NOMO-1 (cell line): ENCODE data around the gene TCF7L1.

Experiments
- DNase-seq, 2 experiments: peaks; one replicate each; lab custom pipeline; 2025; ENCODE audit not compliant: unreplicated experiment in 2 of 2; lab: John Stamatoyannopoulos, UW

The TCF7L1 gene

DNA sequence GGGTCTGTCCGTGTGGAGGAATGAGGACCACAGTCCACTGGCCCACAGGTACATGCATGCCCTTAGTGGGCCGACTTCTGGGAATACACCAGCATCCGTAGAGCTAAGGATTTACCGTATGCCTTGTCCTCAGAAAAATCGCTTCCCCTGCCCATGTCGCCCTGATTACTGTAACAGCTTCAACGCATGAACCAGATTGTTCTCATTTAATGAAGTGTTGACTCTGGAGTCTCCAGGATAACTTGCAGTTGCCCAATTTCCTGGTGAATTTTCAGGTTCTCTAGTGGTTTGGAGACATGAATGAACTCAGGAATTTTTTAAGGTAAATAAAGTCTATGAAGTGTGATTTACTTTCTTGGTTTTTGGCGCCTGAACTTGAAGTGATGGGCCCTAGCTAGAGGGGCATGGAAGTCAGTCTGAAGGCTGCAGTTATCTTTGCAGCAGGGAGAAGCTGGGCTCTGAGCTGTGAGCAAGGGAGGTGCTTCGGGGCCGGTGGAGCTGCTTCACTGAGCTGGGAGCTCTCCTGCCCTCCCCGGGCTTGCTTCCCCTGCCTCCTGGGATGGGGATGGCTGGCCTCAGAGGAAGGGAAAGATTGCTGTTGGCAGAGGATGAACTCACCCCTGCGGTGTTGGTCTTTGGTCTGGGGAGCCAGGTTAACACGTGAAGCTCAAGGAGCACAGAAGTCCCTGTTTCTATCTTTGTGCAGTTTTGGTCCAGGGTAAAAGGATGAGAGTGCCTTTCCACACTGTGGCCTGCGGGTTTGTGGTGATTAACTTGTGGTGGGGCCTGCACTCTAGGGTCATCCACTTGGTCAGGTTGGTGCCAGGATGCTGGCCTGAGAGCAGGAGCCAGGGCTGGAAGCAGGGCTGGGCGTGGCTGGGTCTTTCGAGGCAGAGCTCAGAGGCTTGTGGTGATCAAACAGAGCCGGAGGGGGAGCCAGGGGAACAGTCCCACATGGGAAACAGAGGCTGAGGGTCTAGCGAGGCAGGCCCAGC is 28.1 kb downstream of the TCF7L1 start:
- DNase-seq: no peak

DNA sequence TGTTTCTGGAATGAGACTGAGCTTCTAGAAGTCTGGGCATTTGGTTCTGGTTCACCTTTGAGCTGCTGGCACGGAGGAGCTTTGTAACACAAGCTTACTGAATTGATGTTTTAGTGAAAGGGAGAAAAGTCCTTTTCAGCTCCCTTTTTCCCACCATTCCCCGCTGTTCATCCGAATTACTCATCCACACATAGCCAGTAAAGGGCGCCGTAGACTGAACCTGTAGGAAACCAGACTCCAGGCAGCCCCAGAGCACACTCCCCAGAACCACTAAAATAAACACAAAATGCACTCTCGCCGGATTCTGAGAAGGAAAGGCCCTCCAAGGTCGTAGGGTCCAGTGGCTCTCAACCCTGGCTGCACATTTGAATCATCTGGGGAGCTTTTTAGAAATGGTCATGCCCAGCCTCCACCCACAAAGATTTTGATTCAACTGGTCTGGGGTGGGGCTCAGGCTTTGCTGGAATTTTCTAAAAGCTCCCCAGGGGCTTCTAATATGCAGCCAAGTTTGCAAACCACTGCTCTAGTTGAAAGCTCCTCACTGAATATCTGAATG is 29.6 kb downstream of the TCF7L1 start:
- no peak for DNase-seq

DNA sequence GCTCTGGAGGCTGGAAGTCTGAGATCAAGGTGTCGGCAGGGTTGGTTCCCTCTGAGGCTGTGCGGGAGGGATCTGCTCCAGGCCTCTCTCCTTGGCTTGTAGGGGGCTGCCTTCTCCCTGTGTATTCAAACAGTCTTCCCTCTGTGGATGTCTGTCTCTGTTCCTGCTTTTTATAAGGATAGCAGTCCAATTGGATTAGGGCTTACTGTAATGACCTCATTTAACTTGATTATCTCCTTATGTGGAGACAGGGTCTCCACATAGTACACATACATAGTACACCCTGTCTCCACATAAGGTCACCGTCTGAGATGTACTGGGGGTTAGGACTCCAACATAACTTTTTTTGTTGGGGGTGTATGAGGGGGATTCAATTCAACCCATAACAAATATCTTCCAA is 30.5 kb downstream of the TCF7L1 start:
- DNase-seq: no peak

DNA sequence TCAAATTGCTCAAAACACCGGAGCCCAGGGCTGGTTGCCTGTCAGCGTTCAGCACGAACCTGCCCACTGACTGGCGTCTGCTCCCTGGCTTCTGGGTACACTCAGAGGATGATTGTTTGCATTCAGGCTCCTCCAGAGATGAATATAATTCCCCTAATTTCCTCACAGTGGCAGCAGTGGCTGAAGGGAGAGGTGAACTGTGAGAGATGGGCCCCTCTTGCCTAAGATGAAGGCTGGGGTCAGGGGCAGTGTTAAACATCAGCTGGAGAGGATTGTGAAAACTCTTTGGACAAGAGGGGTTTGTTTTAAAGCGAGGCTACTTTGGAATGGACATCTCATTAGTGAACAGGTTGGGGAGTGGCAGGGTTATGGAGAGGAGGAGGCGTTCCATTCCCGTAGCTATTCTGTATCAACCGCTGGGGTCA is 31.0 kb downstream of the TCF7L1 start:
- no peak for DNase-seq

DNA sequence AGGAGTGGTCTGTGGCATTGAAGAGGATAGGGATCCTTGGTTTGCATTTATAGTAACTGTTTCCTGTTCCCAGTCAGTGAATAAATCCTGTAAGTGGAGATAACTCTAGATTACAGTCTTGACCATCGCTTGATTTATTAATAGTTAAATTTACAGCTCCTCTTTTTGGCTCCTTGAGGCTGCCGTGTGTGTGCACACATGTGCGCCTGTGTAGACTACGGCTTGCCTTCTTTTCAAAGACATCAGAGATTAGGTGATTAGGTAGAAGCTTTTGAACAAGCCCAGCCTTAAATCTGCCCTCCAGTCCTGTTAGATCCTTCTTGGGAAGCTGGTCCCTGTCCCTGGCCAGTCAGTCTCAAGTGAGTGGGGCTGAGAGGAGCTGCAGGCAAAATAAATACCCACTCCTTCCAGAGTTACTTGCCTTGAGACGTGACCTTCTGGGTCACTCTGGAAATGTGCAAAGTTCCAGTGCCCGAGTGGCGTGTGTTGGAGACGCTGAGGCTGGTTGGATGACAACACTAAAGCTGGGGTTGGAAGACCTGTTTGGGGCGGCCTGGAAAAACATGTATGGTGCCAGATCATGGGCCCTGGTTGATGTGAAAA is 32.0 kb downstream of the TCF7L1 start:
- no peak for DNase-seq

DNA sequence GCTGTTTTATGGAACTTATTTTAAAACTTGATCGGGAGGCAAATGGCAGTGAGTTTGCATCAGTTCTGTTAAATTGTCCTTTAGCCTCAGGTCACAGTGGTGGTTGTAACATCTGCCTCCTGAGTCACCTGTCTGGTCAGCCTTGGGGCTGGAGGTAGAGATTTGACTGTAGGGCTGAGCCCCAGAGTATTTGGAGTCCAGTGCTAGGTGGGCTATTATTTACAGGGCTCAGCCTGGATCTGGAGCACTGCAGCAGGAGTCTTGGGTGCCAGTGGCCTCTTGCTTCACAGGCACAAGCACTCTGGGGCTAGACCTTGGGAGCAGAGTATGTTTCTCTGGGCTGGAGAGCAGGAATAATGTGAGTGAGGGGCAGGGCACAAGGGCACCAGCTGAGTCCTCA is 32.8 kb downstream of the TCF7L1 start:
- no peak for DNase-seq

DNA sequence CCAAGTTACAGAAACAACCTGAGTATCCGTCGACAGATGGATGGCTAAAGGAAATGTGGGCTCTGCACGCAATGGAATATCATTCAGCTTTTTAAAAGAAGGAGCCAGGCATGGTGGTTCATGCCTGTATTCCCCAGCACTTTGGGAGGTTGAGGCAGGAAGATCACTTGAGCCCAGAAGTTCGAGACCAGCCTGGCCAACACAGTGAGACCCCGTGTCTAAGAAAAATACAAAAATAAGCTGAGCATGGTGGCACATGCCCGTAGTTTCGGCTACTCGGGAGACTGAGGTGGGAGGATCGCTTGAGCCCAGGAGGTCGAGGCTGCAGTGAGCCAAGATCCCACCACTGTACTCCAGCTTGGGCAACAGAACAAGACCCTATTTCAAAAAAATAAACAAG is 34.3 kb downstream of the TCF7L1 start:
- DNase-seq: no peak

DNA sequence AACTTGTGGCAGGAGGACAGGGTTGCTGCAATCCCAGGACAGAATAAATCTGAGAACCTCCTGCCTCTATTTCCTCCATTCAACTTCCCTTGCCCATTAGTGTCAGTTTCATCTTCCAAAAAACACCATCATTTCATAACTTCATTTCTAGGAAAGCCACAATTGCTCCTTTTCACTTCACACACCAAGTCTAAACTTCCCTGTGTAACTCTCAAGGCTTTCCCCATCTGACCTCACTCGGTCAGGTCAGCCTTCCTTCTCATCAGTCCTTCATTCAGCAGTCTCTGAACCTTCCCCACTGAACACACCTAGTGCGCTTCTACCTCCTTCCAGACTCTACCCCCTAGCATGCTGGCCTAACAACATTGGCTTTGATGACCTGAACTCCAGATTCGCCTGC is 35.8 kb downstream of the TCF7L1 start:
- DNase-seq: no peak

DNA sequence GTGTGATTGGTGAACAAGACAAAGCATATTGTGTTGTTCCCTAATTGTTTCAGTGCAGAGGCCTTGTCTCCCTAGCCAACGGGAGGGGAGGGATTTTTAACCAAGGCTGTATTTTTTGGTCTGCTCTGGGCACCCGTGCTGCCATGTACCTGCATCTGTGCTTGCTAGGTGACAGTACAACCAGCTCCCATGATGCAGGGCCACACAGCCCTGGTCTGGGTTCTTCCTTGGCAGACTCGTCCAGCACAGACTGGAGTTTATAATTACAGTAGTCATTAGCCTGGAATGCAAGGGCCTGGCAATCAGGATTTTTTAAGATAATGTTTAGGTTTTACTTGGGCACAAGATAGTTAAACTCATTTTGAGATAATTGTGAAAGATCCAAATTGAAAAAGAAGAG is 36.4 kb downstream of the TCF7L1 start:
- DNase-seq: no peak

DNA sequence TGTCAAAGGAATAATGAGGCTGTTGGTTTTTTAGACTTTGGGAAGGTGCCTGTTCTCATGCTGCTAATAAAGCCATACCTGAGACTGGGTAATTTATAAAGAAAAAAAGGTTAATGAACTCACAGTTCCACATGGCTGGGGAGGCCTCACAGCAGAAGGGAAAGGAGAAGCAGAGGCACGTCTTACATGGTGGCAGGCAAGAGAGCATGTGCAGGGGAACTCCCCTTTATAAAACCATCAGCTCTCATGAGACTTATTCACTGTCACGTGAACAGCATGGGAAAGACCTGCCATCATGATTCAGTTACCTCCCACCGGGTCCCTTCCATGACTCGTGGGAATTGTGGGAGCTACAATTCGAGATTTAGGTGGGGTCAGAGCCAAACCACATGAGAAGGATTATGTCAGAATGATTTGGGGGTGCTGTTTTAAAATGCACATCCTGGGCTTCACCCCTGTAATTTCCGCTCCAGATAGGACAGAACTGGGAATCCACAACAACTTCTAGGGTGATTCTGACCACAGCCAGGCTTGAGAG is 37.8 kb downstream of the TCF7L1 start:
- DNase-seq: no peak

DNA sequence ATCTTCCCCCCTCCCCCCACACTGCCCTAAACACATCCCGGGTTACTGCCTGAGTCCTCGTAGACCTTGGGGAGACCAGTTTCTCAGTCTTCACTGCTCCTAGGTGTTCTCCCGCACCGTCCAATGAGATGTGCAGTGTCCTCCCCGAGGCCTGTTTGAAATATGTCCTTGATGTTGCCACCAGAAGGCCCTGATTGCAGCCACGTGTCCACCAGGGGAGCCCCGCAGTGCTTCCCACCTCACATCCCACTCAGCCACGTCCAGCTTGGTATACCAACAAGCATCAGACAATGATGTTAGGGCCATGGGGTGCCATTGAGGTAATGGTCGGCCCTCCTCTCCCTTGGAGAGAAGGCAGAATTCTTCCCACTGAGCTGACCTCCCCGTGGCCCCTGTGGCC is 38.7 kb downstream of the TCF7L1 start:
- no peak for DNase-seq

DNA sequence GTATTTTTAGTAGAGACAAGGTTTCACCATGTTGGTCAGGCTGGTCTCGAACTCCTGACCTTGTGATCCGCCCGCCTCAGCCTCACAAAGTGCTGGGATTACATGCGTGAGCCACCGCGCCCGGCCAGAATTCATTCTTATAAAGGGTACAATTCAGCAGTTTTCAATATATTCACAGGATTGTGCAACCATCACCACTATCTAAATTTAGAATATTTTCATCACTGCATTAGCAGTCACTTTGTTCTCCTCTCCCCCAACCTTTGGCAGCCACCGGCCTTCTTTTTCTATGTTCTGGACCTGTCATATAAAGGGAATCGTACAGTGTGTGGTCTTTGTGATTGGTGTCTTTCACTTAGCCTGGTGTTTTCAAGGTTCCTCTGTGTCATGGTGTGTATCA is 40.7 kb downstream of the TCF7L1 start:
- peak; percentile 8 to 43 for DNase-seq

DNA sequence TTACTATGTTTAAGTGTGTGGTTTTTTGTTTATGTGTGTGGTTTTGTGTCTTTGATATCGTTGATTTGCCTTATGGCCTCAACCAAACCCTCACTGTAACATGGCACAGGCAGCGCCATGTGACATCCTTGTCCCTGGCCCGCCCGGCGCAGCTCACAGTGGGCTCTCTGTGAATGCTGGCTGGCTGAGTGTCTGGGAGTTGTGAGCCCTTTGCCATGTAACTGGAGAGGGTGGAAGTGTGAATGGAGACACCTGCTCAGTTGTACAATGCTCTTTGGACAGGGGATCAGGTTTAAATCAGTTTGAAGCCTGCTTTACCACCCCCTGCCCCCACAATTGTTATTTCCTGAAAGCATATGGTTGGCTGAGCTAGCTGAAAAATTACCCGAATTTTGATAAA is 41.8 kb downstream of the TCF7L1 start:
- no peak for DNase-seq

DNA sequence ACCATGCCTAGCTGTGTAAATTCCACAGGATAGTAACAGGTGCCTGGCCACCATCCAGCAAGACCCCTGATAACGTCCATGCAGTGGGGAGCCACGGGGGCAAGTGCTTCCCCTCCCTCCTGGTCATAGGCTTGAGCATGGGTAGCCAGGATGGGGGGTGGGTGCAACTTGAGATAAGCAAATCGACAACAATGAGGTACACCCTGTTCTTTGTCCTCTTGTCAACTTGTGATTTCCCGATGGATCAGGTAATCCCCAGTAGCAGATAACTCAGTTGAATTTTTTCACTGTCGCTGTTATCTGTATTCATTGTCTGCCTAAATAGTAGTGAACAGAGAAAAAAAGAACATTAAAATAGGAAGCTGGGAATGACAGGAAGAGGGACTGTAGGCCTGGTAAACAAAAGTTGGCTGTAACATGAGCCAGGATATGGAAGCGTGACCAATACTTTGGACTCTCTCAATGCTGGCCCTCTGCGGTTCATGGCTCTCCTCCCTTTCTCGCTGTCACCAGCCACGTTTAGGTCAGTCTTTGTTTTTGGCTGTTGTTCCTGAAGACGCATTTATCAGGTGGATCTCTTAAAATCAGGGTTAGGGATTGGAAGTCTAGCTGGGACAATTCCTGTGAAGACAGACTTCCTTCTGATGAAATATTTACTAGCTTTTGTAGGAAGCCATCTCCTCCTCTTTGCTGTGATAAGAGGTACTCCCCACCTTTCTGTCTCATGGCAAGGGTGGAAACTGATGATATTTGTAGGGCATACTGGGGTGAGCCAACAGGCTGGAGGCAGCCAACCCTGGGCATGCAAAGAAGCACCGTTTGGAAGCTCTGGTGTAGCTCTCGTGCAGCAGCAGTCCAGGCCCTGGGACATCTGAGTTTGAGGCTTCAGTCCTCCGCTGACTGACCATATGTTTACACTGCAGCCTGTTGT is 42.4 kb downstream of the TCF7L1 start:
- no peak for DNase-seq

DNA sequence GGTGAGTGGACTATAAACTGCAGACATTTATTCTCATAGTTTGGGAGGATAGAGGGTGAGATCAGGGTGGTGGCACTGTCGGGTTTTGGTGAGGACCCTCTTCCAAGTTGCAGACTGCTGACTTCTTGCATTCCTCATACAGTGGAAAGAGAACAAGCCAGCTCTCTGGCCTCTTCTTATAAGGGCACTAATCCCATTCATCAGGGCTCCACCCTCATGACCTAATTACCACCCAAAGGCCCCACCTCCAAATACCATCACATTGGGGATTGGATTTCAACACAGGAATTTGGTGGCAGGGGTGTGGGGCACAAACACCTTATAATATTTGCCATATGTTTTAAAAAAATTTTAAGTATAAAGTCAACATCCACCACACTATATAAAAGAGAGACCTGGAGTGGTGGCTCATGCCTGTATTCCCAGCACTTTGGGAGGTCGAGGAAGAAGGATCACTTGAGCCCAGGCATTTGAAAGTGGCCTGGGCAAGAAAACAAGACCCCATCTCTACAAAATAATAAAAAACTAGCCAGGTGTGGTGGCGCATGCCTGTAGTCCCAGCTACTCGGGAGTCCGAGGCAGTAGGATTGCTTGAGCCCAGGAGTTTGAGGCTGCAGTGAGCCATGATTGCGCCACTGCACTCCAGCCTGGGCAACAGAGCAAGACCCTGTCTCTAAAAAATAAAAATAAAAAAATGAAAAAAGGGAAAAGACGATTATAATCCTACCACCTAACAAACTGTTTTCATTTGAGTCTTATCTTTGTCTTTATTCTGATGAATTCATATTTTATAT is 44.0 kb downstream of the TCF7L1 start:
- no peak for DNase-seq

DNA sequence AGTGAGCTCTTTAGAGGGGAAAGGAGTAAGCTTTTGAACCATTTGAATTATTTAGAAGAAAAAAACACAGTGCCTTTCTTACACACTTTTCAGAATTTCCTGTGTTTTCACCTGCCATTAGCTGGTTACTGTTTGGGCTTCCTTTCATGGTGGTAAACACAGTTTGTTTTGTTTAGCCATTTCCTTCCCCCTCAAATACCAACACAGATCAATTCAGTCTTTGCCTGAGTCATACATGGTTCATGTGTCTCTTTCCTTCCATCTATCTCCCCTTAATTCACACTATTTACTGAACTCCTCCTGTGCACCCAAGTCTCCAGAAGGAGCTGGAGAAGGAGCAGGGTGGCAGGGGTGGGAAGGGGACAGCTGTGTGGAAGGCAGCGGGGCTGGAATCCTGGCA is 45.0 kb downstream of the TCF7L1 start:
- DNase-seq: no peak

DNA sequence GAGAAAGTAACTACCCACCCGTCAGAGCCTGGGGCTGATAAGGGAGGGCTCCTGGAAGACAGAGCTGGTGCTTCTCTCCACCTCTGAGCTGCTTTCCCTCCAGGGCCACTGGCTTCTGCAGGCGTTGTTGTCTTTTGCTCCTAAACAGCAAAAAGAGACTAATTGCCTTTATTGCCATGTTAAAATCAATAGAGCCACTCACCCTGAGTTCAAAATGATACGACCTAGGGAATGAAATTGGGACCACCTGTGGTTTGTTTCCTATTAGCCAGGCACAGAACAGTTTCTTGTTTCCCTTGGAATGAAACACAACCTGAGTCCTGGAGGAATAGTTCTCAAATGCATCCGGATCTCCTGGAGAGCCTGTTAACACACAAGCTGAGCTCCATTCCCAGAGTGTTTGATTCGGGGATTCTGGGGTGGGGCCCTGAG is 45.8 kb downstream of the TCF7L1 start:
- DNase-seq: no peak

DNA sequence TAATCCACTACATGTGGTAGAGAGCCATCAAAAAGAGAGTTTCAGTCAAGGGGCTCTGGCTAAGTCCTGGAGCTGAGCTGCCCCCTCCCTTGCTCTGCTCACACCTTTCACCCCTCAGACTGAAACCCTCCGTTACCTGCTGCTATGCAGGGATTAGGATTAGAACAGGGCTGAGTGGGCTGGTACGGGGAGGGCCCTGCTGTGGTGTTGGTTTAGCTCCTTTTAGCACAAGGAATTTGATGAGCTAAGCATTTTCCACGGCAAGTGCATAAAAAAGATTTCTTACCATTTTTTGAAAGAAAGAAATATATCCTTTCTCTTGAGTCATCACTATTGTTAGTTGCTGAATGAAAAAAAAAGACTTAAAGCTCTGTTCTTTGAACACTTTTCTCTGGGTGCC is 46.3 kb downstream of the TCF7L1 start:
- DNase-seq: no peak

DNA sequence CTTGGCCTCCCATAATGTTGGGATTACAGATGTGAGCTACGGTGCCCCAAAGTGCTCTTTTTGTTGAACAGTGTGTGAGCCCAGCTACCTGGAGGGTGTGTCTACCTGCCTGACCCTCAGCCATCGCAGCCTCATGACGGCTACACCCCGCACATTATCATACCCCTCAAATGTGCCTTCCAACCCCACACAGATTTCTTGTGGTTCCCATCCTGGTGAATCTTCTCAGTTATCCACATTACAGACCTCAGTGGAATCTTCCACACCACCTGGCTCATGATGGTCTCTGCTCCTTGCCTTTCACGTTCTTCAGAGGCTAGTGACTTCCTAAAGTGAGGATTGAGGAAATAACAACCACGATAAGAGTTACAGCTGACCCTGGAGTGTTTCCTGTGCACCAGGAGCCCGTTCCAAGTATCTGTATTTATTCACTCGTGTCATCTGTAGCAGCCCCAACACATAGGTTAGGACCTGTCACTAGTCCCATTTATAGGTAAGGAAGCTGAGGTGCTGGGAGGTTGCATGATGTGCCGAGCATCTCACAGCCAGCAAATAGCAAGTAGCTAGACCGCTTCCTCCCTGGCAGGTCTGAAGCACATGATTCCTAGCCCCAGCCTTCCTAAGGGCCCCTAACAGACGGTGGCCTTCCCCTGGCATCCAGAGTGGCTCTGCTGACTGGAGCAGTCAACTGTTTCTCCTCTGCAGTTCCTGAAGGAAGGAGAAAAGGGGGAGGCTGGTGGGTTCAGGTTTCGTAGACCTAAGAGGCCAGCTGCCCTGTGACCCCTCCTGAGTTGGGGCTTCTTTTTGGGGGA is 47.3 kb downstream of the TCF7L1 start:
- DNase-seq: no peak
